ENCODE data around the gene PTCSC3. TPM values are rescaled to one million over a fixed set of nuclear protein-coding genes. Genes with fewer than 3 reads are reported as not detected.

PTCSC3 gene
- total RNA-seq, 2 donors from 2014 or later = not detected

DNA sequence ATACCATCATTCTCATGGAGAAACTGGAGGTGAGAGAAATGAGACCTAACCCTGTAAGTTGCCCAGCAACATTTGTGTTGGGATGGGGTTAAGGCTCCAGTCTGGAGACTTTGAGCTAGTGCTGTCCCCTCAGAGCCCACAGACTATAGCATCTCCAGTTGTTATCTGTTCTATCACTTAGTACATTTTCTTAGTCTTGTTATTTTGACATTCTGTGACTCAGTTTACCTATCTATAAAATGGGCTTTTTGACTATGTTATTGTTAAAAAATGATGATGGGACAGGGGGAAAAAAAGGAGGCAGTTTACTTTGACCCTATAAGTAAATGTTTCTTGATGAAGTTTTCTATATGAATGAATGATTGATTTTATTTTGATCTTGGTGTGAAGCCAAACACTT, 45.8 kb upstream of the PTCSC3 start:
- intact Hi-C loops (cut with DNase I) = no loop called here
- Histone ChIP-seq H3K4me3 (no peak overlapping the region), H3K4me1 (replicated peaks) (no peaks in the 10 kb centered on the region), H3K9me3 (no peaks in the 10 kb centered on the region), H3K27ac (no peak overlapping the region), H3K36me3 (no peaks in the 10 kb centered on the region), H3K27me3 (replicated peaks; ENCODE audit: insufficient read depth) (no peaks in the 10 kb centered on the region)
- TF ChIP-seq POLR2AphosphoS5 (IDR thresholded peaks at IDR 0.05) (no peak), POLR2A (IDR thresholded peaks at IDR 0.05) (no peak)
- TF ChIP-seq, protein P1, sequence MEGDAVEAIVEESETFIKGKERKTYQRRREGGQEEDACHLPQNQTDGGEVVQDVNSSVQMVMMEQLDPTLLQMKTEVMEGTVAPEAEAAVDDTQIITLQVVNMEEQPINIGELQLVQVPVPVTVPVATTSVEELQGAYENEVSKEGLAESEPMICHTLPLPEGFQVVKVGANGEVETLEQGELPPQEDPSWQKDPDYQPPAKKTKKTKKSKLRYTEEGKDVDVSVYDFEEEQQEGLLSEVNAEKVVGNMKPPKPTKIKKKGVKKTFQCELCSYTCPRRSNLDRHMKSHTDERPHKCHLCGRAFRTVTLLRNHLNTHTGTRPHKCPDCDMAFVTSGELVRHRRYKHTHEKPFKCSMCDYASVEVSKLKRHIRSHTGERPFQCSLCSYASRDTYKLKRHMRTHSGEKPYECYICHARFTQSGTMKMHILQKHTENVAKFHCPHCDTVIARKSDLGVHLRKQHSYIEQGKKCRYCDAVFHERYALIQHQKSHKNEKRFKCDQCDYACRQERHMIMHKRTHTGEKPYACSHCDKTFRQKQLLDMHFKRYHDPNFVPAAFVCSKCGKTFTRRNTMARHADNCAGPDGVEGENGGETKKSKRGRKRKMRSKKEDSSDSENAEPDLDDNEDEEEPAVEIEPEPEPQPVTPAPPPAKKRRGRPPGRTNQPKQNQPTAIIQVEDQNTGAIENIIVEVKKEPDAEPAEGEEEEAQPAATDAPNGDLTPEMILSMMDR (IDR thresholded peaks at IDR 0.05) = no peak
- no peak for DNase-seq (ENCODE audit: low spot score)

DNA sequence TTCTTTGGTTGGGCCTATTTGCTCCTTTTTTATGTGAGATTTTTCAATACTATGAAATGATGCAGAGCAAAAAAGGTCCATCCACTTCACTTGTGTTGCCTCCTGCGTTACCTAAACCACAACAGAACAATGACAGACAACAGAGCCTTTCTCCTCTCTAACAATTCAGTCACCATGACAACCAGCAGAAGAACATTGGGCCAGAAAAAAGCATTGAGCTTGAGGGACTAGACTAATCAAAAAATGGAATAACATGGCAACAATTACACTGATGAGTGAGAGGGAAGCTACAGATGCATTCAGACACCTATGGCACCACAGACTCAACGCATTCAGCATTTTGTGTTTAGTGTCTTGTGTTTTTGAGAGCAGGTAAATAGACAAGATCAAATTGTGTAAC, 44.6 kb upstream of the PTCSC3 start:
- Histone ChIP-seq H3K27me3 (replicated peaks; ENCODE audit: insufficient read depth) (no peaks in the 10 kb centered on the region), H3K27ac (no peak overlapping the region), H3K36me3 (no peaks in the 10 kb centered on the region), H3K4me3 (no peak overlapping the region), H3K4me1 (replicated peaks) (no peaks in the 10 kb centered on the region), H3K9me3 (no peaks in the 10 kb centered on the region)
- intact Hi-C loops (cut with DNase I) = no loop called here
- TF ChIP-seq, protein P1 (IDR thresholded peaks at IDR 0.05) = no peak
- 64% methylated on average over 2 of the region's 2 CpGs for WGBS
- no peak for DNase-seq (ENCODE audit: low spot score)

- DNase-seq (ENCODE audit: low spot score) = no peak
- no peak overlapping the region for H3K27ac ChIP-seq
- no peak overlapping the region for H3K4me3 ChIP-seq
- WGBS = 22% methylated on average over 2 of the region's 2 CpGs
- H3K27me3 ChIP-seq (replicated peaks; ENCODE audit: insufficient read depth) = no peaks in the 10 kb centered on the region
- H3K36me3 ChIP-seq = no peaks in the 10 kb centered on the region
- TF ChIP-seq, protein P1 (IDR thresholded peaks at IDR 0.05) = no peak
- TF ChIP-seq POLR2AphosphoS5 (IDR thresholded peaks at IDR 0.05) (no peak), POLR2A (IDR thresholded peaks at IDR 0.05) (no peak)
- intact Hi-C loops (cut with DNase I) = no loop called here
- H3K4me1 ChIP-seq (replicated peaks) = no peaks in the 10 kb centered on the region
- H3K9me3 ChIP-seq = no peaks in the 10 kb centered on the region
Measured at GRCh38 chr14:36217732-36218131, 41.2 kb upstream of the PTCSC3 start.

GRCh38 chr14:36217027-36217426, 40.5 kb upstream of the PTCSC3 start:
- no peak for DNase-seq (ENCODE audit: low spot score)
- Histone ChIP-seq H3K4me3 (no peak overlapping the region), H3K36me3 (no peaks in the 10 kb centered on the region), H3K27ac (no peak overlapping the region), H3K27me3 (replicated peaks; ENCODE audit: insufficient read depth) (no peaks in the 10 kb centered on the region), H3K4me1 (replicated peaks) (no peaks in the 10 kb centered on the region), H3K9me3 (no peaks in the 10 kb centered on the region)
- intact Hi-C loops (cut with DNase I) = no loop called here
- TF ChIP-seq POLR2AphosphoS5 (IDR thresholded peaks at IDR 0.05) (no peak), POLR2A (IDR thresholded peaks at IDR 0.05) (no peak)
- TF ChIP-seq, protein P1 (IDR thresholded peaks at IDR 0.05) = no peak
- 93% methylated on average over 2 of the region's 2 CpGs for WGBS

DNA sequence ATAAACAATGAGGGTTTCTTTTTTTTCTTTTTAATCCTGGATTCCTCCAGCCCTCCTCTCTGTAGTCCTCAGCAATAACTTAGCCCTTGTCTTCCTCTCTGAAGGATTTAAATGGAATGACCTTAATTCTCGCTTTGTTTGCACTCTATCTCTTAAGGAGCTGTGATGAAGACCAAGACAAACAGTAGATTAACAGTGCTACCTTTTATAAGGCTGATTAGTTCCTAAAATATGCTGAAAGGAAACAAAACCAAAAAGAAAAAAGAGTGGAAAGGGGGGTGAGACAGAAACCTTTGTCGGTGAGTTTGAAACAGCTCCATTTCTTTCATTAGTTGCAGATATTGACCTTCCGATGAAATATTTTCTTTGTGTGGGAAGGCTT, 38.7 kb upstream of the PTCSC3 start:
- Histone ChIP-seq H3K4me3 (no peak overlapping the region), H3K4me1 (replicated peaks) (no peaks in the 10 kb centered on the region), H3K36me3 (no peaks in the 10 kb centered on the region), H3K9me3 (no peaks in the 10 kb centered on the region), H3K27me3 (replicated peaks; ENCODE audit: insufficient read depth) (no peaks in the 10 kb centered on the region), H3K27ac (no peak overlapping the region)
- DNase-seq (ENCODE audit: low spot score) = no peak
- intact Hi-C loops (cut with DNase I) = no loop called here
- 29% methylated on average over 3 of the region's 3 CpGs for whole genome bisulfite sequencing
- TF ChIP-seq POLR2AphosphoS5 (IDR thresholded peaks at IDR 0.05) = no peak
- TF ChIP-seq, protein P1 (IDR thresholded peaks at IDR 0.05) = no peak
- TF ChIP-seq POLR2A (IDR thresholded peaks at IDR 0.05) = no peak

Measured in prostate gland (tissue), 2 donors.